ENCODE data around the gene KRT23. TPM values are rescaled to one million over a fixed set of nuclear protein-coding genes. Genes with fewer than 3 reads are reported as not detected.

Gene KRT23
- total and polyA plus RNA-seq, 10 of the 15 experiments (the other 5 are each of a cell fraction or from before 2014, with no cell fraction given): not detected

DNA sequence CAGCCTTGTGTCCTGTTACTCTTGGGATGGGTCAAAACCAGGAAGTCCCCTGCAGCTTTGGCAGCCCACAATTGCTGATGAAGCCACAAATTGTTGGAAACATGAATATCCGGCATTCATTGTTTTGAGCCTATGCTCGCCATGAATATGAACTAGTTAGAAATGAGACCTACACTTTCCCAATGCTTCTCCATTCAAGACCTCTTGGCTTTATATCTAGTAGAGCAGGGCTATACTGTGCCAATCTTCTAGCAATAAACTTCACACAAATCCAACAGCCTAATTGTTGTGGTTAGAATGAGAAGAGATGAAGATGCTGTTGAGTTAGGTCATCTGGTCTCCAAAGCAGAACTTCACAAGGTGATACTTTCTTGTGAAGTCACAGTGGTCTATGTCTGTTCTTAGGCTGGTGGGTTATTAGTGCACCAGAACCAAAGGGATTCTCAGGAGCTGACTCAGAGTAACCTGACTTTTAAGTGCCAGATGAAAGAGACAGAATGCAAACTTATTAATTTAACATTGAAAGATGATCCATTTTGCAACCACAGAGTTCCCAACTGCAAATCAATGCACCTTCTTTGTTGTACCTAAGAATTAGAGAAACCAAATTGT lies 13.7 kb upstream of the KRT23 start:
- Histone ChIP-seq H3K4me3 (no peak overlapping the region), H2AFZ (ENCODE audit: control insufficient read depth, low read depth, low read length) (no peak overlapping the region), H3K79me2 (ENCODE audit: control insufficient read depth, insufficient read depth, low read length) (no peaks in the 10 kb centered on the region), H3K9me3 (replicated peaks; ENCODE audit: control insufficient read depth, insufficient read depth, low read length) (no peaks in the 10 kb centered on the region), H3K9ac (ENCODE audit: control insufficient read depth, insufficient read depth, low read length) (no peak overlapping the region), H3K4me1 (ENCODE audit: control insufficient read depth, insufficient read depth, low read length) (no peaks in the 10 kb centered on the region), H3K27ac (ENCODE audit: control insufficient read depth, insufficient read depth) (no peak overlapping the region), H3K4me2 (ENCODE audit: control insufficient read depth, insufficient read depth) (no peak overlapping the region), H4K20me1 (ENCODE audit: control insufficient read depth, insufficient read depth) (no peaks in the 10 kb centered on the region), H3K27me3 (replicated peaks in 1 of 2; ENCODE audit: control insufficient read depth in 2 of 2, insufficient read depth in 2 of 2, low read length in 1 of 2) (no peaks in the 10 kb centered on the region), H3K36me3 (ENCODE audit: control insufficient read depth in 2 of 2, insufficient read depth in 2 of 2, low read length in 1 of 2) (no peaks in the 10 kb centered on the region)
- BruUV-seq (replicated peaks): no TSS peak
- ATAC-seq (no peak), FAIRE-seq (no peak), DNase-seq (ENCODE audit: low read depth, low spot score) (no peak)
- ChIA-PET SMC1A (ENCODE audit: uncharacterized antibody, unreplicated experiment) (no interaction called here), CTCF (no interaction called here), POLR2A (no interaction called here), RAD21 (ENCODE audit: unreplicated experiment) (no interaction called here)
- 78% methylated on average over 2 of the region's 2 CpGs for WGBS (ENCODE audit: insufficient coverage, insufficient replicate concordance, low lambda C conversion rate, missing lambda C conversion rate)
- in situ Hi-C loops (cut with MboI): no loop called here
- TF ChIP-seq, protein P1, sequence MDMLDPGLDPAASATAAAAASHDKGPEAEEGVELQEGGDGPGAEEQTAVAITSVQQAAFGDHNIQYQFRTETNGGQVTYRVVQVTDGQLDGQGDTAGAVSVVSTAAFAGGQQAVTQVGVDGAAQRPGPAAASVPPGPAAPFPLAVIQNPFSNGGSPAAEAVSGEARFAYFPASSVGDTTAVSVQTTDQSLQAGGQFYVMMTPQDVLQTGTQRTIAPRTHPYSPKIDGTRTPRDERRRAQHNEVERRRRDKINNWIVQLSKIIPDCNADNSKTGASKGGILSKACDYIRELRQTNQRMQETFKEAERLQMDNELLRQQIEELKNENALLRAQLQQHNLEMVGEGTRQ (IDR thresholded peaks at IDR 0.05; ENCODE audit: borderline replicate concordance, low read depth, low read length): no peak
- no peak for TF ChIP-seq SIN3A (IDR thresholded peaks at IDR 0.05; ENCODE audit: low read depth, low read length)
- intact Hi-C loops (cut with micrococcal nuclease; ENCODE audit: unreplicated experiment): no loop called here

DNA sequence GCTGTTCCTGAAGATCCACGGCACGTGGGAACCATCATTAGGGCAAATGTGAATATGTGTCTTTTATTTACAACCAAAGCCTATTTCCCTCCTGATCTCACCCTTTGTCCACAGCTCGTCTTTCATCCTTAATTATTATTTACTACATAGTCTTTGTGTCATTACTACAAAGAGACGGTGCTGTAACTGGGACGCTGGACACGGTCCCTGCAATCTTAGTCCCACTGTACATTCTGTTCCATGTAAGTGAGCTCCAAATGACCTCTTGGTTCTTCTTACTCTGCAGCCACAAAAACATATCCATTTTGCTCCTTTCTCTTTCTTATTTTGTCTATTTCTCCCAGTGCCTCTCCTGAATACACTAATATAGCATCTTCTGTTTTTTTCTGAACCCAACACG lies 12.7 kb upstream of the KRT23 start:
- DNase-seq (ENCODE audit: low read depth, low spot score) (no peak), ATAC-seq (no peak), FAIRE-seq (no peak)
- H3K9ac ChIP-seq (ENCODE audit: control insufficient read depth, insufficient read depth, low read length): no peak overlapping the region
- H3K36me3 ChIP-seq (ENCODE audit: control insufficient read depth in 2 of 2, insufficient read depth in 2 of 2, low read length in 1 of 2): no peaks in the 10 kb centered on the region
- H3K27ac ChIP-seq (ENCODE audit: control insufficient read depth, insufficient read depth): no peak overlapping the region
- H3K27me3 ChIP-seq (replicated peaks in 1 of 2; ENCODE audit: control insufficient read depth in 2 of 2, insufficient read depth in 2 of 2, low read length in 1 of 2): no peaks in the 10 kb centered on the region
- SMC1A ChIA-PET (ENCODE audit: uncharacterized antibody, unreplicated experiment): interaction anchor here (1.4 kb wide), 1 partner anchor 9 kb away, joined by 4 read pairs; no protein-coding TSS in a partner anchor
- intact Hi-C loops (cut with micrococcal nuclease; ENCODE audit: unreplicated experiment): no loop called here
- CTCF ChIA-PET: no interaction called here
- H3K79me2 ChIP-seq (ENCODE audit: control insufficient read depth, insufficient read depth, low read length): no peaks in the 10 kb centered on the region
- no peaks in the 10 kb centered on the region for H3K9me3 ChIP-seq (replicated peaks; ENCODE audit: control insufficient read depth, insufficient read depth, low read length)
- H3K4me3 ChIP-seq: no peak overlapping the region
- H3K4me1 ChIP-seq (ENCODE audit: control insufficient read depth, insufficient read depth, low read length): no peaks in the 10 kb centered on the region
- RAD21 ChIA-PET (ENCODE audit: unreplicated experiment): interaction anchor here (0.7 kb wide), 1 partner anchor 181 kb away, joined by 3 read pairs; no protein-coding TSS in a partner anchor
- no peaks in the 10 kb centered on the region for H4K20me1 ChIP-seq (ENCODE audit: control insufficient read depth, insufficient read depth)
- no peak overlapping the region for H2AFZ ChIP-seq (ENCODE audit: control insufficient read depth, low read depth, low read length)
- H3K4me2 ChIP-seq (ENCODE audit: control insufficient read depth, insufficient read depth): no peak overlapping the region
- in situ Hi-C loops (cut with MboI): no loop called here
- BruUV-seq (replicated peaks): no TSS peak
- WGBS (ENCODE audit: insufficient coverage, insufficient replicate concordance, low lambda C conversion rate, missing lambda C conversion rate): 45% methylated on average over 7 of the region's 7 CpGs
- POLR2A ChIA-PET: no interaction called here
- no peak for TF ChIP-seq ZNF622 (IDR thresholded peaks at IDR 0.05)
- TF ChIP-seq SIN3A (IDR thresholded peaks at IDR 0.05; ENCODE audit: low read depth, low read length): no peak
- no peak for TF ChIP-seq SMARCA5 (IDR thresholded peaks at IDR 0.05)
- TF ChIP-seq, protein P2, sequence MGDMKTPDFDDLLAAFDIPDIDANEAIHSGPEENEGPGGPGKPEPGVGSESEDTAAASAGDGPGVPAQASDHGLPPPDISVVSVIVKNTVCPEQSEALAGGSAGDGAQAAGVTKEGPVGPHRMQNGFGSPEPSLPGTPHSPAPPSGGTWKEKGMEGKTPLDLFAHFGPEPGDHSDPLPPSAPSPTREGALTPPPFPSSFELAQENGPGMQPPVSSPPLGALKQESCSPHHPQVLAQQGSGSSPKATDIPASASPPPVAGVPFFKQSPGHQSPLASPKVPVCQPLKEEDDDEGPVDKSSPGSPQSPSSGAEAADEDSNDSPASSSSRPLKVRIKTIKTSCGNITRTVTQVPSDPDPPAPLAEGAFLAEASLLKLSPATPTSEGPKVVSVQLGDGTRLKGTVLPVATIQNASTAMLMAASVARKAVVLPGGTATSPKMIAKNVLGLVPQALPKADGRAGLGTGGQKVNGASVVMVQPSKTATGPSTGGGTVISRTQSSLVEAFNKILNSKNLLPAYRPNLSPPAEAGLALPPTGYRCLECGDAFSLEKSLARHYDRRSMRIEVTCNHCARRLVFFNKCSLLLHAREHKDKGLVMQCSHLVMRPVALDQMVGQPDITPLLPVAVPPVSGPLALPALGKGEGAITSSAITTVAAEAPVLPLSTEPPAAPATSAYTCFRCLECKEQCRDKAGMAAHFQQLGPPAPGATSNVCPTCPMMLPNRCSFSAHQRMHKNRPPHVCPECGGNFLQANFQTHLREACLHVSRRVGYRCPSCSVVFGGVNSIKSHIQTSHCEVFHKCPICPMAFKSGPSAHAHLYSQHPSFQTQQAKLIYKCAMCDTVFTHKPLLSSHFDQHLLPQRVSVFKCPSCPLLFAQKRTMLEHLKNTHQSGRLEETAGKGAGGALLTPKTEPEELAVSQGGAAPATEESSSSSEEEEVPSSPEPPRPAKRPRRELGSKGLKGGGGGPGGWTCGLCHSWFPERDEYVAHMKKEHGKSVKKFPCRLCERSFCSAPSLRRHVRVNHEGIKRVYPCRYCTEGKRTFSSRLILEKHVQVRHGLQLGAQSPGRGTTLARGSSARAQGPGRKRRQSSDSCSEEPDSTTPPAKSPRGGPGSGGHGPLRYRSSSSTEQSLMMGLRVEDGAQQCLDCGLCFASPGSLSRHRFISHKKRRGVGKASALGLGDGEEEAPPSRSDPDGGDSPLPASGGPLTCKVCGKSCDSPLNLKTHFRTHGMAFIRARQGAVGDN (IDR thresholded peaks at IDR 0.05): no peak
- no peak for TF ChIP-seq CBX5 (IDR thresholded peaks at IDR 0.05; ENCODE audit: low read depth)
- TF ChIP-seq ZNF207 (IDR thresholded peaks at IDR 0.05; ENCODE audit: borderline replicate concordance): no peak
- TF ChIP-seq ZNF217 (IDR thresholded peaks at IDR 0.05): no peak
- TF ChIP-seq ATF7 (IDR thresholded peaks at IDR 0.05; ENCODE audit: low read depth): no peak
- TF ChIP-seq RFX5 (IDR thresholded peaks at IDR 0.05; ENCODE audit: low read depth, low read length): no peak
- no peak for TF ChIP-seq NR2F1 (conservative IDR thresholded peaks at IDR 0.05)
- TF ChIP-seq IKZF1 (conservative IDR thresholded peaks at IDR 0.05): no peak
- TF ChIP-seq, protein P3, sequence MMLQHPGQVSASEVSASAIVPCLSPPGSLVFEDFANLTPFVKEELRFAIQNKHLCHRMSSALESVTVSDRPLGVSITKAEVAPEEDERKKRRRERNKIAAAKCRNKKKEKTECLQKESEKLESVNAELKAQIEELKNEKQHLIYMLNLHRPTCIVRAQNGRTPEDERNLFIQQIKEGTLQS (IDR thresholded peaks at IDR 0.05; ENCODE audit: borderline replicate concordance, extremely low read depth, low read depth, low read length): no peak
- no peak for TF ChIP-seq BCL11A (IDR thresholded peaks at IDR 0.05; ENCODE audit: low read depth, low read length)

Data from GM12878 (cell line).